NB4 (cell line): ENCODE measurements around the gene CYLD.

Experiments used
- DNase-seq: peaks from one replicate; pipeline ENCODE4 v3.0.0; 2010; ENCODE audit warnings: low read depth
- H3K4me3 ChIP-seq: one replicate; pipeline ENCODE4 v1.5.1; 2011; ENCODE audit warnings: mild to moderate bottlenecking, low read depth, low read length, moderate library complexity
- MAX ChIP-seq: IDR thresholded peaks from 2 replicates; pipeline ENCODE4 v1.6.1; 2011; ENCODE audit warnings: low read depth, low read length
- MYC ChIP-seq: IDR thresholded peaks from 2 replicates; pipeline ENCODE4 v1.6.1; 2011; ENCODE audit warnings: low read depth, low read length
- POLR2A ChIP-seq: IDR thresholded peaks from 2 replicates; pipeline ENCODE4 v1.6.1; 2011; ENCODE audit warnings: mild to moderate bottlenecking; ENCODE audit not compliant: insufficient read length; ENCODE audit errors: extremely low read depth
- TF ChIP-seq, protein P1 (sequence below): IDR thresholded peaks from one replicate; pipeline ENCODE4 v1.5.1; 2012; ENCODE audit warnings: low read depth, low read length

CYLD gene

GRCh38 chr16:50833929-50834328 lies 92.0 kb downstream of the CYLD start:
- TF ChIP-seq MAX (no peak), POLR2A (no peak), MYC (no peak)
- TF ChIP-seq, protein P1, sequence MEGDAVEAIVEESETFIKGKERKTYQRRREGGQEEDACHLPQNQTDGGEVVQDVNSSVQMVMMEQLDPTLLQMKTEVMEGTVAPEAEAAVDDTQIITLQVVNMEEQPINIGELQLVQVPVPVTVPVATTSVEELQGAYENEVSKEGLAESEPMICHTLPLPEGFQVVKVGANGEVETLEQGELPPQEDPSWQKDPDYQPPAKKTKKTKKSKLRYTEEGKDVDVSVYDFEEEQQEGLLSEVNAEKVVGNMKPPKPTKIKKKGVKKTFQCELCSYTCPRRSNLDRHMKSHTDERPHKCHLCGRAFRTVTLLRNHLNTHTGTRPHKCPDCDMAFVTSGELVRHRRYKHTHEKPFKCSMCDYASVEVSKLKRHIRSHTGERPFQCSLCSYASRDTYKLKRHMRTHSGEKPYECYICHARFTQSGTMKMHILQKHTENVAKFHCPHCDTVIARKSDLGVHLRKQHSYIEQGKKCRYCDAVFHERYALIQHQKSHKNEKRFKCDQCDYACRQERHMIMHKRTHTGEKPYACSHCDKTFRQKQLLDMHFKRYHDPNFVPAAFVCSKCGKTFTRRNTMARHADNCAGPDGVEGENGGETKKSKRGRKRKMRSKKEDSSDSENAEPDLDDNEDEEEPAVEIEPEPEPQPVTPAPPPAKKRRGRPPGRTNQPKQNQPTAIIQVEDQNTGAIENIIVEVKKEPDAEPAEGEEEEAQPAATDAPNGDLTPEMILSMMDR = no peak
- no peak for DNase-seq
- no peak overlapping the region for H3K4me3 ChIP-seq

DNA sequence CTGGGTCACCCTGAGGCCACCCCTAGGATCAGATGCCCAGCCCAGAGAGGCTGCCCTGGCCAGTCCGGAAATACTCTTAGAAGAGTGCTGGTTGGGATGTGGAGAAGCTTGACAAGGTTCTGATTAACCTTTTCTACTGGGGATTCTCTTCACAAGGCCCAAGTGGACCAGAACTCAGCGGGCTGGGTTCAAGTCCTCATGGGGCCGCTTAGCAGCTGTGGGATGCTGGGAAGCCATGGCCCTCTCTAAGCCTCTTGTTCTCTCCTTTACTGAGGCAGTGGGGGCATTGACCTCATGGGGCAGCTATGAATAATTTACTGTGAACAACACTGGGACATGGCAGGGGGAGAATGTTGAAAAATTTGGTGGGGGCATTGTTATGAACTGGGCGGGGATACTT lies 92.8 kb downstream of the CYLD start:
- DNase-seq = no peak
- no peak for TF ChIP-seq POLR2A
- TF ChIP-seq MAX = no peak
- TF ChIP-seq MYC = no peak
- TF ChIP-seq, protein P1 = no peak
- H3K4me3 ChIP-seq = no peak overlapping the region

DNA sequence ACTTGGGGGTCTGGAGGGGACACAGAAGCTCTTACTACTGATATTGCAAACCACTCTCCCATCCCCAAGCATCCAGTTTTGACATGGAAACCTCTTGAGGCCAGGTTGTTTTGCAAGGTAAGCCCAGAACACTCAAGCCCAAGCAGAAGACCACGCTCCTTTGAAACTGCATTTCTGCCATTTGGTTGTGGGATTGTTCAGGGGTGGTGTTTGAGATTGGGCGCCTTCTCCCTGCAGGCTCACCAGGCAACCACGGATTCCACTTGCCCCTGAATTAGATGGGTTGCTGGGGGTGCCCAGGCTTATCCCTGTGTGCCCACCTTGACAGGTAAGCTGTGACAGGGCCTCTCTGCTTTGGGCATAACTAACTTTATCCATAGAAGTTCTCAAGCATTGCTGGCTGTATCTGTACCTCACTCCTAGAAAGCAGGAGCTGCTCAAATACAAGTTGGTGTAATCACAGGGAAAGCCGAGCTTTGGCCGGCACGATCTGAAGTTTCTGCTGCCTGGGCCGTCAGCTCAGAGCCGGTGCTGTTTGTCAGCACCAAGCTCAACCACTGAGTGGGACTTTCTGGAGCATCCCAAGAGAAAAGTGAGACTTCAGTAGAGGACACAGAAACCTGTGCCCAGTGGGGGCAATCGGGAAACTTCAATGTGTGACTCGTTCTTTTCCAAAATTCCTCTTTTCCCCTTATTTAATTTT lies 93.6 kb downstream of the CYLD start:
- DNase-seq = no peak
- no peak overlapping the region for H3K4me3 ChIP-seq
- TF ChIP-seq, protein P1 = no peak
- TF ChIP-seq MAX (no peak), MYC (no peak), POLR2A (no peak)

DNA sequence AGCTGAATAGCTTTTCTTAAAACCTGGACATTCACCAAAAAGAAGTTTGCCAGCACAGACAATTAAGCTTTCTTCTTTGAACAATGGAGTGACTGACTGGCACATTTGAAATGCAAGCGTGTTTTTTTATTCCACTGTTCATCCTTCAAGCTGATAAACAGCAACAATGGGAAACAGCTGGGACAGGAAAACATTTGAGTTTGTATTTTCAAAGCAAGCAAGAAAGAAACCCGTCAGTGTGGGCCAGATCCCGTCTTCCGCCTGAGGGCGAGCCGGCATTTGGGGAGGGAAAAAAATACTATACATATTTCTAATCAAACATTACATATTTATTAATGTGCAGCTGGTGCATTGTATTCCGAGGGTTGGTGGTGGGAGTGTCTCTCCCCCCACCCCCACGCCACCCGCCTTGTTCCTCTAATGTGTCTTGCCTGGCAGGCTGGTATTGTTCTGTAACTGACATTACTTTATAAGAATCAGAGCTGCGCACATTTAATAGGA lies 94.3 kb downstream of the CYLD start:
- no peak overlapping the region for H3K4me3 ChIP-seq
- TF ChIP-seq MAX (no peak), MYC (no peak), POLR2A (no peak)
- TF ChIP-seq, protein P1 = no peak

DNA sequence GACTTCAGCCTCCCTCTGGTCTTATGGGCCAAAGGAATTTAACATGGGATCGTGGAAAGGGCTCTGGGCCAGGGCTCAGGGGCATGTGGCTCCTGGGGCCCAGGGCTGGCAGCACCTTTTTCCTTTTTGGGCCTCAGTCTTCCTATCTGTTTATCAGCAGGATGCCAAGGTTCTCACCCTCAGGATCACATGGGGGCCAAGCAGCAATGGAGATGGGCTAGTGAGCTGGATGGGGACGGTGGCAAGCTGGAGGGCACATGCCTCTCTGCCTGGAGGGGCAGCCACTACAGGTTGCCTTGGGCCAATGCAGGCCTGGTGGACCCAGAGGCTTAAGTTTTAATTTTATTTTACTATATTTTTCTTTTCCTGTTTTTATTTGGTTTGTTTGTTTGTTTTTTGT lies 95.4 kb downstream of the CYLD start:
- no peak for DNase-seq
- no peak overlapping the region for H3K4me3 ChIP-seq
- TF ChIP-seq MAX (no peak), POLR2A (no peak), MYC (no peak)
- TF ChIP-seq, protein P1 = no peak

More for the DNA sequence above, 94.3 kb downstream of the CYLD start:
- DNase-seq = no peak
